Stimulated activated CD4-positive, alpha-beta T cell treated with anti-CD3 and anti-CD28 coated beads, TNF-alpha, amount 100 ng/mL, for 24 hours (primary cell): ENCODE measurements around the gene CASP8.
"Not testable (repeated sequence)": the region's sequence is repeated elsewhere in the genome, so short reads cannot be mapped to it uniquely, and the experiment has no call there.

ENCODE experiments used
- DNase-seq, 3 experiments: peaks; one replicate each; pipeline ENCODE4 v3.0.0-alpha.2; 2020; ENCODE audit warnings: low read depth in 3 of 3

CASP8 gene

GRCh38 chr2:201269764-201270163 lies 9.4 kb downstream of the CASP8 start:
- DNase-seq, result no peak

- DNase-seq, result no peak
These were observed 10.1 kb downstream of the CASP8 start for GRCh38 chr2:201270293-201271001.

- DNase-seq, result no peak
These were observed 11.6 kb downstream of the CASP8 start for GRCh38 chr2:201271917-201272316.

- no peak for DNase-seq
These were observed 13.1 kb downstream of the CASP8 start for GRCh38 chr2:201273330-201273983.

- DNase-seq, result no peak
These were observed 14.7 kb downstream of the CASP8 start for GRCh38 chr2:201275069-201275468.

GRCh38 chr2:201275990-201276389 lies 15.7 kb downstream of the CASP8 start:
- no peak for DNase-seq

- no peak for DNase-seq
These were observed 16.2 kb downstream of the CASP8 start for GRCh38 chr2:201276511-201276910.

- no peak for DNase-seq
These were observed 18.7 kb downstream of the CASP8 start for GRCh38 chr2:201279079-201279478.

GRCh38 chr2:201280191-201281040 lies 20.1 kb downstream of the CASP8 start:
- DNase-seq, result no peak

GRCh38 chr2:201285499-201285898 lies 25.2 kb downstream of the CASP8 start:
- DNase-seq, result no peak

- DNase-seq, result not testable (repeated sequence)
These were observed 30.3 kb downstream of the CASP8 start for GRCh38 chr2:201290457-201291148.

GRCh38 chr2:201298462-201299052 lies 38.2 kb downstream of the CASP8 start:
- no peak for DNase-seq

GRCh38 chr2:201299929-201300328 lies 39.6 kb downstream of the CASP8 start:
- not testable (repeated sequence) for DNase-seq

GRCh38 chr2:201307876-201308275 lies 47.5 kb downstream of the CASP8 start:
- DNase-seq, result no peak

- DNase-seq, result no peak
These were observed 48.6 kb downstream of the CASP8 start for GRCh38 chr2:201308914-201309313.

- DNase-seq, result no peak
These were observed 53.0 kb downstream of the CASP8 start for GRCh38 chr2:201313362-201313761.

- no peak for DNase-seq
These were observed 59.2 kb downstream of the CASP8 start for GRCh38 chr2:201319511-201319910.

- DNase-seq, result no peak
These were observed 59.9 kb downstream of the CASP8 start for GRCh38 chr2:201320257-201320656.

- DNase-seq, result no peak
These were observed 60.4 kb downstream of the CASP8 start for GRCh38 chr2:201320701-201321100.

- DNase-seq, result no peak
These were observed 62.4 kb downstream of the CASP8 start for GRCh38 chr2:201322772-201323171.

- no peak for DNase-seq
These were observed 67.3 kb downstream of the CASP8 start for GRCh38 chr2:201327678-201328077.

- DNase-seq, result no peak
These were observed 69.1 kb downstream of the CASP8 start for GRCh38 chr2:201329409-201329808.
